Measurements from ENCODE around the gene SPRR1A. TPM values are rescaled to one million over a fixed set of nuclear protein-coding genes. Genes with fewer than 3 reads are reported as not detected.

SPRR1A gene
- total RNA-seq, 2 donors from 2014 or later: not detected

- Histone ChIP-seq H3K27ac (no peak within 1 kb of the TSS), H3K4me3 (no peak within 1 kb of the TSS), H3K27me3 (replicated peaks; ENCODE audit: insufficient read depth) (no peaks in the 10 kb centered on the region), H3K36me3 (no peaks in the 10 kb centered on the region), H3K4me1 (ENCODE audit: control insufficient read depth in 1 of 2, low read depth in 2 of 2) (no peaks in the 10 kb centered on the region), H3K9me3 (no peaks in the 10 kb centered on the region)
- ATAC-seq (ENCODE audit: insufficient number of reproducible peaks, low FRiP score, low read depth): no peak
- TF ChIP-seq, protein P1, sequence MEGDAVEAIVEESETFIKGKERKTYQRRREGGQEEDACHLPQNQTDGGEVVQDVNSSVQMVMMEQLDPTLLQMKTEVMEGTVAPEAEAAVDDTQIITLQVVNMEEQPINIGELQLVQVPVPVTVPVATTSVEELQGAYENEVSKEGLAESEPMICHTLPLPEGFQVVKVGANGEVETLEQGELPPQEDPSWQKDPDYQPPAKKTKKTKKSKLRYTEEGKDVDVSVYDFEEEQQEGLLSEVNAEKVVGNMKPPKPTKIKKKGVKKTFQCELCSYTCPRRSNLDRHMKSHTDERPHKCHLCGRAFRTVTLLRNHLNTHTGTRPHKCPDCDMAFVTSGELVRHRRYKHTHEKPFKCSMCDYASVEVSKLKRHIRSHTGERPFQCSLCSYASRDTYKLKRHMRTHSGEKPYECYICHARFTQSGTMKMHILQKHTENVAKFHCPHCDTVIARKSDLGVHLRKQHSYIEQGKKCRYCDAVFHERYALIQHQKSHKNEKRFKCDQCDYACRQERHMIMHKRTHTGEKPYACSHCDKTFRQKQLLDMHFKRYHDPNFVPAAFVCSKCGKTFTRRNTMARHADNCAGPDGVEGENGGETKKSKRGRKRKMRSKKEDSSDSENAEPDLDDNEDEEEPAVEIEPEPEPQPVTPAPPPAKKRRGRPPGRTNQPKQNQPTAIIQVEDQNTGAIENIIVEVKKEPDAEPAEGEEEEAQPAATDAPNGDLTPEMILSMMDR (IDR thresholded peaks at IDR 0.05): no peak
- no peak for DNase-seq (ENCODE audit: low spot score)
Measured at GRCh38 chr1:152970495-152970894, 13.4 kb upstream of the SPRR1A start, which contains the start of gene SPRR4. Gene SPRR4, plus strand, starts transcription at chr1:152970648. Its CDS starts 1,243 bp downstream, at chr1:152971891.

DNA sequence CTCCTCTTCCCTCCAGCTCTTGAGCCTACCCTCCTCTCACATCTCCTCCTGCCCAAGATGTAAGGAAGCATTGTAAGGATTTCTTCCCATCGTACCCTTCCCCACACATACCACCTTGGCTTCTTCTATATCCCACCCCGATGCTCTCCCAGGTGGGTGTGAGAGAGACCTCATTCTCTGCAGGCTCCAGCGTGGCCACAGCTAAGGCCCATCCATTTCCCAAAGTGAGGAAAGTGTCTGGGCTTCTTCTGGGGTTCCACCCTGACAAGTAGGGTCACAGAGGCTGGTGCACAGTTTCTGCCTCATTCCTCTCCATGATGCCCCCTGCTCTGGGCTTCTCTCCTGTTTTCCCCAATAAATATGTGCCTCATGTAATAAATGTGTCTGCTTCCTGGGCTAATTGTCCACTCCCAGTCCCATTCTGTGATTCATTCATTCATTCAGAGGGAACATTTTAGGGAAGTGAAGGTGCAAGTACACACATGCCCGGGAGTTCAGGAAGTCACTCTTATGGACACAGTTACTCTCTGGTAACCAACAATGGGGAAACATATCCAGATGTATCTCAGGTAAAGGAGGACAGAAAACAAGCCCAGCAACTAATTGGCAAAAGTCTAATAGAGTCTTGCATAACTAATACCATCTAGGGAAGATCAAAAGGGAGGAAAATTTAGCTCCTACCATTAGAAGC is 11.5 kb upstream of the SPRR1A start:
- DNase-seq (ENCODE audit: low spot score) (no peak), ATAC-seq (ENCODE audit: insufficient number of reproducible peaks, low FRiP score, low read depth) (no peak)
- H3K36me3 ChIP-seq: no peaks in the 10 kb centered on the region
- H3K4me3 ChIP-seq: no peak overlapping the region
- H3K9me3 ChIP-seq: no peaks in the 10 kb centered on the region
- H3K27ac ChIP-seq: no peak overlapping the region
- H3K4me1 ChIP-seq (ENCODE audit: control insufficient read depth in 1 of 2, low read depth in 2 of 2): no peaks in the 10 kb centered on the region
- no peaks in the 10 kb centered on the region for H3K27me3 ChIP-seq (replicated peaks; ENCODE audit: insufficient read depth)
- TF ChIP-seq, protein P1 (IDR thresholded peaks at IDR 0.05): no peak

GRCh38 chr1:152976688-152977087 is 7.2 kb upstream of the SPRR1A start:
- no peaks in the 10 kb centered on the region for H3K36me3 ChIP-seq
- no peaks in the 10 kb centered on the region for H3K4me1 ChIP-seq (ENCODE audit: control insufficient read depth in 1 of 2, low read depth in 2 of 2)
- TF ChIP-seq, protein P1 (IDR thresholded peaks at IDR 0.05): no peak
- ATAC-seq (ENCODE audit: insufficient number of reproducible peaks, low FRiP score, low read depth): no peak
- no peak for DNase-seq (ENCODE audit: low spot score)
- H3K4me3 ChIP-seq: no peak overlapping the region
- no peak overlapping the region for H3K27ac ChIP-seq
- H3K9me3 ChIP-seq: no peaks in the 10 kb centered on the region
- no peaks in the 10 kb centered on the region for H3K27me3 ChIP-seq (replicated peaks; ENCODE audit: insufficient read depth)

- no peak overlapping the region for H3K4me3 ChIP-seq
- H3K27ac ChIP-seq: no peak overlapping the region
- ATAC-seq (ENCODE audit: insufficient number of reproducible peaks, low FRiP score, low read depth) (no peak), DNase-seq (ENCODE audit: low spot score) (no peak)
- H3K27me3 ChIP-seq (replicated peaks; ENCODE audit: insufficient read depth): no peaks in the 10 kb centered on the region
- TF ChIP-seq, protein P1 (IDR thresholded peaks at IDR 0.05): no peak
- H3K9me3 ChIP-seq: no peaks in the 10 kb centered on the region
- no peaks in the 10 kb centered on the region for H3K4me1 ChIP-seq (ENCODE audit: control insufficient read depth in 1 of 2, low read depth in 2 of 2)
- H3K36me3 ChIP-seq: no peaks in the 10 kb centered on the region
Measured at GRCh38 chr1:152977614-152978013, 6.3 kb upstream of the SPRR1A start.

DNA sequence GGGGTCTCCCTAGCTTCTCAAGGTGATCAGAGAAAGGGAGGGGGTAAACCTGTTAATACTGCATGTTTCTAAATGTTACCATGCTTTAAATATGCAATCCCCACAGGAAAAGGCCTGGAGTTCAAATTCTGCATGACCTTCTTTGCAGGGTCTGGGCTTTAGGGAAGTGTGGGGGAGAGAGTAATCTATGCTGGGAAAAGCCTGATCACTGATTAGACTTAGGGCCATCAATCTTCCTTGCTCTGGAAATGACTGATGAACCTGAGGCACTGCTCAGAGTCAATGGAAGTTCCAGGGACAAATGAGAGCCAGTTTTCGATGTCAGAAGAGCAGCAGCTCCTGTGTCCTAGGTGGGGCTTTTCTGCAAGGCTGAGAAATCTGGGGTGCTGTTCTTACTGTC is 3.2 kb upstream of the SPRR1A start:
- H3K4me1 ChIP-seq (ENCODE audit: control insufficient read depth in 1 of 2, low read depth in 2 of 2): no peaks in the 10 kb centered on the region
- H3K27ac ChIP-seq: no peak overlapping the region
- no peaks in the 10 kb centered on the region for H3K9me3 ChIP-seq
- no peak for ATAC-seq (ENCODE audit: insufficient number of reproducible peaks, low FRiP score, low read depth)
- no peak for DNase-seq (ENCODE audit: low spot score)
- no peaks in the 10 kb centered on the region for H3K27me3 ChIP-seq (replicated peaks; ENCODE audit: insufficient read depth)
- H3K36me3 ChIP-seq: no peaks in the 10 kb centered on the region
- TF ChIP-seq, protein P1 (IDR thresholded peaks at IDR 0.05): no peak
- no peak overlapping the region for H3K4me3 ChIP-seq
